ENCODE data around the gene C1orf226.

- TF ChIP-seq CTCF (conservative IDR thresholded peaks at IDR 0.05; ENCODE audit: low read depth in 2 of 2) (no peak), STAT1 (IDR thresholded peaks at IDR 0.05; ENCODE audit: unreplicated experiment) (no peak), EZH2 (IDR thresholded peaks at IDR 0.05; ENCODE audit: low read depth, unreplicated experiment) (no peak)
Observed at GRCh38 chr1:162398999-162399580, 17.6 kb downstream of the C1orf226 start.
